H9 (cell line): Measurements from ENCODE around the gene LAMC1. TPM values are rescaled to one million over a fixed set of nuclear protein-coding genes. Genes with fewer than 3 reads are reported as not detected.

Experiments used
- DNase-seq: peaks from one replicate; pipeline ENCODE4 v3.0.0-alpha.2; 2017
- H2AFZ ChIP-seq: one replicate; pipeline ENCODE4 v1.6.1; 2013; ENCODE audit warnings: mild to moderate bottlenecking, low read length, control low read depth, moderate library complexity
- H2AK5ac ChIP-seq: 2 replicates; pipeline ENCODE4 v1.6.1; 2013; ENCODE audit warnings: low read length, control low read depth, mixed read lengths; ENCODE audit not compliant: insufficient read length
- H2BK120ac ChIP-seq: one replicate; pipeline ENCODE4 v1.6.1; 2013; ENCODE audit warnings: low read depth, mild to moderate bottlenecking, low read length, control low read depth, inconsistent platforms; ENCODE audit not compliant: poor library complexity, severe bottlenecking
- H2BK12ac ChIP-seq: 2 replicates; pipeline ENCODE4 v1.6.1; 2013; ENCODE audit warnings: low read length, control low read depth, mixed read lengths, low read depth; ENCODE audit not compliant: insufficient read length
- H2BK15ac ChIP-seq: 2 replicates; pipeline ENCODE4 v1.6.1; 2013; ENCODE audit warnings: low read depth, low read length, control low read depth
- H2BK20ac ChIP-seq: one replicate; pipeline ENCODE4 v1.6.1; 2013; ENCODE audit warnings: low read depth, mild to moderate bottlenecking, low read length, control low read depth, inconsistent platforms; ENCODE audit not compliant: poor library complexity, severe bottlenecking
- H2BK5ac ChIP-seq: 2 replicates; pipeline ENCODE4 v1.6.1; 2013; ENCODE audit warnings: low read length, control low read depth, mixed read lengths; ENCODE audit not compliant: insufficient read length
- H3K14ac ChIP-seq: 2 replicates; pipeline ENCODE4 v1.6.1; 2013; ENCODE audit warnings: low read length, control low read depth; ENCODE audit not compliant: insufficient read depth
- H3K18ac ChIP-seq: 2 replicates; pipeline ENCODE4 v1.6.1; 2013; ENCODE audit warnings: low read depth, mild to moderate bottlenecking, mixed read lengths, low read length, control low read depth; ENCODE audit not compliant: insufficient read length
- H3K23ac ChIP-seq: 2 replicates; pipeline ENCODE4 v1.6.1; 2013; ENCODE audit warnings: low read length, control low read depth, mixed read lengths, low read depth; ENCODE audit not compliant: insufficient read length
- H3K23me2 ChIP-seq: 2 replicates; pipeline ENCODE4 v1.6.1; 2013; ENCODE audit warnings: low read depth, mild to moderate bottlenecking, mixed read lengths, low read length, control low read depth; ENCODE audit not compliant: insufficient read length, poor library complexity, severe bottlenecking
- H3K27ac ChIP-seq: 2 replicates; pipeline ENCODE4 v1.5.1; 2013; ENCODE audit warnings: low read length, control low read depth, mixed read lengths, low read depth; ENCODE audit not compliant: insufficient read length
- H3K27me3 ChIP-seq: 2 replicates; pipeline ENCODE4 v1.6.1; 2013; ENCODE audit warnings: low read length, control low read depth, inconsistent platforms; ENCODE audit not compliant: insufficient read depth
- H3K4ac ChIP-seq: 2 replicates; pipeline ENCODE4 v1.6.1; 2013; ENCODE audit warnings: low read depth, mild to moderate bottlenecking, control low read depth, inconsistent platforms, low read length, moderate library complexity
- H3K4me1 ChIP-seq: 2 replicates; pipeline ENCODE4 v1.6.1; 2013; ENCODE audit warnings: low read length, control low read depth, inconsistent platforms; ENCODE audit not compliant: insufficient read depth
- H3K4me2 ChIP-seq: 2 replicates; pipeline ENCODE4 v1.6.1; 2013; ENCODE audit warnings: low read length, control low read depth, mixed read lengths; ENCODE audit not compliant: insufficient read length, insufficient read depth
- H3K56ac ChIP-seq: 2 replicates; pipeline ENCODE4 v1.6.1; 2013; ENCODE audit warnings: low read depth, mild to moderate bottlenecking, mixed read lengths, low read length, control low read depth; ENCODE audit not compliant: insufficient read length
- H3K79me1 ChIP-seq: 2 replicates; pipeline ENCODE4 v1.6.1; 2013; ENCODE audit warnings: low read depth, mild to moderate bottlenecking, moderate library complexity, low read length, control low read depth, inconsistent platforms; ENCODE audit not compliant: insufficient read depth, poor library complexity, severe bottlenecking
- H3K79me2 ChIP-seq: 2 replicates; pipeline ENCODE4 v1.6.1; 2013; ENCODE audit warnings: low read length, control low read depth, inconsistent platforms; ENCODE audit not compliant: insufficient read depth
- H3K9ac ChIP-seq: 2 replicates; pipeline ENCODE4 v1.6.1; 2013; ENCODE audit warnings: low read length, control low read depth, mixed read lengths; ENCODE audit not compliant: insufficient read length; ENCODE audit errors: extremely low read depth
- H3K9me3 ChIP-seq: one replicate; pipeline ENCODE4 v1.6.1; 2013; ENCODE audit warnings: low read depth, low read length, inconsistent platforms; ENCODE audit not compliant: control insufficient read depth
- H3T11ph ChIP-seq: one replicate; pipeline ENCODE4 v1.6.1; 2013; ENCODE audit warnings: mild to moderate bottlenecking, low read length, control low read depth, inconsistent platforms
- H4K20me1 ChIP-seq: one replicate; pipeline ENCODE4 v1.6.1; 2013; ENCODE audit not compliant: control insufficient read depth, insufficient read length, insufficient read depth
- H4K5ac ChIP-seq: 2 replicates; pipeline ENCODE4 v1.6.1; 2013; ENCODE audit warnings: low read depth, mild to moderate bottlenecking, mixed read lengths, low read length, control low read depth; ENCODE audit not compliant: insufficient read length
- H4K8ac ChIP-seq: replicated peaks from 2 replicates; pipeline ENCODE4 v1.6.1; 2013; ENCODE audit warnings: low read length, control low read depth, mixed read lengths, low read depth; ENCODE audit not compliant: insufficient read length
- H4K91ac ChIP-seq: 2 replicates; pipeline ENCODE4 v1.6.1; 2013; ENCODE audit warnings: low read depth, mild to moderate bottlenecking, moderate library complexity, mixed read lengths, low read length, control low read depth; ENCODE audit not compliant: insufficient read length
- H3K27ac Mint-ChIP-seq, 3 experiments: 2 replicates in 2 of 3; 3 replicates in 1 of 3; pipeline ENCODE4 v1.8.0; 2020 to 2021; ENCODE audit warnings: mixed read lengths in 3 of 3, mild to moderate bottlenecking in 1 of 3, moderate library complexity in 1 of 3
- H3K27me3 Mint-ChIP-seq: 2 replicates; pipeline ENCODE4 v1.8.0; 2021; ENCODE audit warnings: low read depth, mild to moderate bottlenecking, moderate library complexity, mixed read lengths
- H3K36me3 Mint-ChIP-seq, 3 experiments: 2 replicates in 2 of 3; 3 replicates in 1 of 3; pipeline ENCODE4 v1.8.0; 2020 to 2021; ENCODE audit warnings: low read depth in 3 of 3, mixed read lengths in 3 of 3; ENCODE audit not compliant: insufficient read depth in 1 of 3
- H3K4me1 Mint-ChIP-seq, 2 experiments: 2 replicates each; pipeline ENCODE4 v1.8.0; 2020; ENCODE audit warnings: mixed read lengths in 2 of 2
- H3K4me3 Mint-ChIP-seq, 2 experiments: 2 replicates in 1 of 2; 3 replicates in 1 of 2; pipeline ENCODE4 v1.8.0; 2020 to 2021; ENCODE audit warnings: mild to moderate bottlenecking in 2 of 2, mixed read lengths in 2 of 2, moderate library complexity in 1 of 2
- H3K9me3 Mint-ChIP-seq, 2 experiments: 2 replicates in 1 of 2; 3 replicates in 1 of 2; pipeline ENCODE4 v1.8.0; 2020; ENCODE audit warnings: mild to moderate bottlenecking in 2 of 2, mixed read lengths in 2 of 2, moderate library complexity in 1 of 2
- CTCF ChIP-seq: fragments of 200-600 bp; sonication (generic); conservative IDR thresholded peaks from 3 replicates; pipeline ENCODE4 v1.8.0; 2021; ENCODE audit warnings: antibody characterized with exemption, mild to moderate bottlenecking
- WGBS: extraction: QIAGEN DNeasy Blood & Tissue Kit; methylation state at CpG from one replicate; pipeline ENCODE4 v1.1.7; 2013; ENCODE audit warnings: missing lambda C conversion rate, low lambda C conversion rate, mixed read lengths; ENCODE audit not compliant: insufficient read length; ENCODE audit errors: extremely low coverage; 5-methylcytosine and 5-hydroxymethylcytosine counted together
- total RNA-seq: library from RNA; stranded (reverse); gene quantifications from 2 replicates; pipeline ENCODE4 v1.2.1, GENCODE V29; 2021

LAMC1 gene
- total RNA-seq, 1 experiment from 2014 or later = 96.2 TPM

- Mint-ChIP-seq H3K4me1 (peaks cover 10 to 18% of the 10 kb centered on the region in 2 experiments), H3K27me3 (no peaks in the 10 kb centered on the region), H3K36me3 (peaks cover 7 to 10% (median 8%) of the 10 kb centered on the region in 3 experiments), H3K27ac (peak overlapping the region in 1 of 3 experiments; percentile 84; a peak in 2 of 7 replicates), H3K9me3 (peaks cover 7 to 9% of the 10 kb centered on the region in 2 experiments), H3K4me3 (no peak overlapping the region)
- Histone ChIP-seq H3K4me2 (no peak overlapping the region), H3K56ac (no peak overlapping the region), H3K27ac (no peak overlapping the region), H3K79me1 (peaks cover 2% of the 10 kb centered on the region), H3T11ph (no peak overlapping the region), H4K91ac (no peak overlapping the region), H3K14ac (no peak overlapping the region), H4K8ac (no peak overlapping the region), H4K20me1 (no peaks in the 10 kb centered on the region), H2BK20ac (no peak overlapping the region), H2BK120ac (no peak overlapping the region), H2AFZ (no peak overlapping the region), H3K23me2 (no peaks in the 10 kb centered on the region), H3K4ac (no peak overlapping the region), H2AK5ac (no peak overlapping the region), H3K4me1 (peaks cover 5% of the 10 kb centered on the region; the same call in 1 of the 2 replicates), H3K27me3 (no peaks in the 10 kb centered on the region), H3K9ac (no peak overlapping the region), H2BK12ac (no peak overlapping the region), H2BK5ac (no peak overlapping the region), H3K79me2 (peaks cover 3% of the 10 kb centered on the region; the same call in 1 of the 2 replicates), H2BK15ac (no peak overlapping the region), H3K18ac (no peak overlapping the region), H4K5ac (no peak overlapping the region), H3K9me3 (no peaks in the 10 kb centered on the region), H3K23ac (no peak overlapping the region)
- no peak for TF ChIP-seq CTCF
- no peak for DNase-seq
- WGBS = no CpG with 5 or more reads among the region's 3 CpGs
These were observed 47.2 kb downstream of the LAMC1 start for GRCh38 chr1:183070234-183070922.
